SK-N-SH treated with all-trans-retinoic acid at 6 μM for 48 hours (cell line): ENCODE measurements around the gene MIEF2.

ENCODE experiments used
- ATAC-seq: fragments of 200-7000 bp; cut with Tn5 transposase; 3 replicates; pipeline ENCODE4 v1.9.1; 2020; ENCODE audit warnings: mild to moderate bottlenecking, moderate library complexity
- ARNTL ChIP-seq: fragments of 450-650 bp; formaldehyde crosslinking; IDR thresholded peaks from 2 replicates; pipeline ENCODE4 v1.5.0; 2020; ENCODE audit warnings: low read depth, mild to moderate bottlenecking, moderate library complexity, borderline replicate concordance
- BACH2 ChIP-seq: fragments of 250-450 bp; sonication (Bioruptor Pico); IDR thresholded peaks from 2 replicates; pipeline ENCODE4 v1.9.0; 2021; ENCODE audit warnings: mild to moderate bottlenecking, borderline replicate concordance
- CREB5 ChIP-seq: fragments of 250-450 bp; sonication (Bioruptor Pico); IDR thresholded peaks from 2 replicates; pipeline ENCODE4 v1.5.1; 2020; ENCODE audit warnings: low read depth, mild to moderate bottlenecking, moderate library complexity
- CSDC2 ChIP-seq: fragments of 250-450 bp; sonication (Bioruptor Pico); IDR thresholded peaks from 2 replicates; pipeline ENCODE4 v1.5.0; 2020; ENCODE audit warnings: mild to moderate bottlenecking, moderate library complexity
- ESRRG ChIP-seq: fragments of 250-450 bp; sonication (Bioruptor Pico); IDR thresholded peaks from 2 replicates; pipeline ENCODE4 v1.6.1; 2021; ENCODE audit warnings: mild to moderate bottlenecking
- ISL1 ChIP-seq: fragments of 250-450 bp; sonication (Bioruptor Pico); IDR thresholded peaks from 2 replicates; pipeline ENCODE4 v2.1.2; 2022; ENCODE audit warnings: mild to moderate bottlenecking, moderate library complexity
- OSR1 ChIP-seq: fragments of 250-450 bp; sonication (Bioruptor Pico); IDR thresholded peaks from 2 replicates; pipeline ENCODE4 v1.8.0; 2022; ENCODE audit warnings: moderate library complexity, mild to moderate bottlenecking, inconsistent platforms
- PATZ1 ChIP-seq: fragments of 250-450 bp; sonication (Bioruptor Pico); IDR thresholded peaks from 2 replicates; pipeline ENCODE4 v1.8.0; 2020; ENCODE audit warnings: mild to moderate bottlenecking, moderate library complexity, borderline replicate concordance
- POU6F1 ChIP-seq: fragments of 250-450 bp; sonication (Bioruptor Pico); IDR thresholded peaks from 2 replicates; pipeline ENCODE4 v1.8.0; 2021; ENCODE audit warnings: low read depth, mild to moderate bottlenecking, moderate library complexity, borderline replicate concordance
- RARB ChIP-seq: fragments of 250-450 bp; sonication (Bioruptor Pico); IDR thresholded peaks from 2 replicates; pipeline ENCODE4 v1.8.0; 2021; ENCODE audit warnings: mild to moderate bottlenecking, moderate library complexity
- SNAI2 ChIP-seq: fragments of 250-450 bp; sonication (Bioruptor Pico); IDR thresholded peaks from 2 replicates; pipeline ENCODE4 v1.5.0; 2020; ENCODE audit warnings: mild to moderate bottlenecking, moderate library complexity
- TCF4 ChIP-seq: fragments of 250-450 bp; sonication (Bioruptor Pico); IDR thresholded peaks from 2 replicates; pipeline ENCODE4 v1.8.0; 2021; ENCODE audit warnings: mild to moderate bottlenecking, moderate library complexity, borderline replicate concordance
- TSHZ2 ChIP-seq: fragments of 250-450 bp; sonication (Bioruptor Pico); IDR thresholded peaks from 2 replicates; pipeline ENCODE4 v1.5.0; 2020; ENCODE audit warnings: mild to moderate bottlenecking, moderate library complexity
- ZC3H10 ChIP-seq: fragments of 250-450 bp; sonication (Bioruptor Pico); IDR thresholded peaks from 2 replicates; pipeline ENCODE4 v1.5.1; 2021; ENCODE audit warnings: mild to moderate bottlenecking, moderate library complexity
- ZFP30 ChIP-seq: fragments of 450-650 bp; formaldehyde crosslinking; IDR thresholded peaks from 2 replicates; pipeline ENCODE4 v1.5.0; 2022; ENCODE audit warnings: mild to moderate bottlenecking, moderate library complexity
- ZNF8 ChIP-seq: fragments of 450-650 bp; formaldehyde crosslinking; IDR thresholded peaks from 2 replicates; pipeline ENCODE4 v1.5.0; 2020; ENCODE audit warnings: mild to moderate bottlenecking, moderate library complexity

The MIEF2 gene

GRCh38 chr17:18309202-18309601 lies 48.7 kb downstream of the MIEF2 start:
- no peak for ATAC-seq

GRCh38 chr17:18314059-18314730 lies 53.7 kb downstream of the MIEF2 start:
- peak; percentile 37 for ATAC-seq
- no peak for TF ChIP-seq TSHZ2
- no peak for TF ChIP-seq CSDC2 (CRISPR knock-in tag)
- no peak for TF ChIP-seq PATZ1 (CRISPR knock-in tag)
- TF ChIP-seq ARNTL (CRISPR knock-in tag): no peak
- TF ChIP-seq RARB (CRISPR knock-in tag): no peak
- TF ChIP-seq POU6F1 (CRISPR knock-in tag): no peak
- no peak for TF ChIP-seq ZNF8 (CRISPR knock-in tag)
- TF ChIP-seq ZFP30 (CRISPR knock-in tag): no peak
- TF ChIP-seq OSR1 (CRISPR knock-in tag): no peak

More at GRCh38 chr17:18309202-18309601, 48.7 kb downstream of the MIEF2 start:
- TF ChIP-seq ESRRG (CRISPR knock-in tag) (no peak), POU6F1 (CRISPR knock-in tag) (no peak), TSHZ2 (no peak), TCF4 (CRISPR knock-in tag) (no peak), OSR1 (CRISPR knock-in tag) (no peak), SNAI2 (CRISPR knock-in tag) (no peak), CREB5 (CRISPR knock-in tag) (no peak), PATZ1 (CRISPR knock-in tag) (no peak), ZFP30 (CRISPR knock-in tag) (no peak), BACH2 (no peak), ISL1 (CRISPR knock-in tag) (no peak), RARB (CRISPR knock-in tag) (no peak), CSDC2 (CRISPR knock-in tag) (no peak), ZC3H10 (CRISPR knock-in tag) (no peak)
